Fibroblast of skin of right biceps (primary cell): Measurements from ENCODE around the gene HS1BP3.

ENCODE experiments used
- DNase-seq: peaks from one replicate; pipeline ENCODE4 v3.0.0-alpha.2; 2013

Gene HS1BP3

GRCh38 chr2:20626698-20627513, 24.0 kb downstream of the HS1BP3 start:
- DNase-seq = no peak

DNA sequence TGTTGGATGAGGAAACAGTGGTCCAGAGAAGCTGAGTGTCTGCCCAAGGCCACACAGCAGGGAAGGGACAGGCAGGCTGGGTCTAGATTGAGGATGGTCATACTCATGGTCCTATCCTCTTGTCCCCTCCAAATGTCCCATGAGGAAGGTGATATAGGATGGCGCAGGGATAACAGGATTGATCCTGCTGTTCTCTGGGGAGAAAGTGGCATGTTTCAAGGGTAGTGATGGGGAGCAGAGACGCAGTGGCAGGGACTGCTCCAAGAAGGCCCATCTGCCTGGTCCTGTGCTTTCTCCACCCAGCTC, 24.6 kb downstream of the HS1BP3 start:
- DNase-seq = no peak

DNA sequence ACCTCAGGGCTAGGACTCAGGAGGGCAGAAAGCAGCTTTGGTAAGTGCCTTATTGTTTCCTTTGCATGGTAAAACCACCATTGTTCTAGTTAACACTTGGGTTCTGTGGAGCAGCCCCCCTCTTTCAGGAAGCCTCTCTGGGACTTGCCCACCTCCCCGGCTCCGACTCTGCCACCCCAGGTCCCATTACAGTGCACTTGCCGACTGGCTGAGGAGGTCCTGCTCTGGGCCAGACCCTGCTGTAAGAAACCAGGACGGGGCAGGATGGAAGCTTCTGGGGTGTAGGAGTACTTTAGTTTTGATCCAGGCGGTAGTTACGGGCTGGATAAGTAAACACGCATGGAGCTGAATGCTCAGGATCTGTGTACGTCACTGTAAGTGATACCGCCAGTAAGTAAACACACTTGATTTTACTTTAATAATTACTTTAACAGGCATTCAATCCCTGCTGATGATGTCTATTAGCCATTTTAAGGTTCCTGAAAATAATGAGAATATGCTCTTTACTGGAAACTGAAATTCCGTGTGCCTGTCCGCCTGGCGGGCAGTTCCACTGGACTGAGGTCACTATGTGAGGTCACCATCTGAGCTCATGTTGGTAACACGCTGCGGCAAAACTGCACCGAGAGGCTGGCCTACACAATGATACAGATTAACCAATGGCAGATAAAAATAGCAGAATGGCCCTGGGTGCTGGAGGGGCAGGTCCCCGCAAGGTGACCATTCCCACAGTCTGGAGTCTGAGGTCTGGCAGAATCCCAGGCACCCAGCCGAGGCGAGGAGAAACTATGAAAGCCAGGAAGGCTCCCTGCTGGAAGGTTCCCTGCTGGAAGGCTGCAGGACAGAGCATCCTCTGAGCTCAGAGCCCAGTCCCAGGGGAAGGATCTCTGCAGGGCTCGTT, 25.2 kb downstream of the HS1BP3 start:
- DNase-seq = no peak

DNA sequence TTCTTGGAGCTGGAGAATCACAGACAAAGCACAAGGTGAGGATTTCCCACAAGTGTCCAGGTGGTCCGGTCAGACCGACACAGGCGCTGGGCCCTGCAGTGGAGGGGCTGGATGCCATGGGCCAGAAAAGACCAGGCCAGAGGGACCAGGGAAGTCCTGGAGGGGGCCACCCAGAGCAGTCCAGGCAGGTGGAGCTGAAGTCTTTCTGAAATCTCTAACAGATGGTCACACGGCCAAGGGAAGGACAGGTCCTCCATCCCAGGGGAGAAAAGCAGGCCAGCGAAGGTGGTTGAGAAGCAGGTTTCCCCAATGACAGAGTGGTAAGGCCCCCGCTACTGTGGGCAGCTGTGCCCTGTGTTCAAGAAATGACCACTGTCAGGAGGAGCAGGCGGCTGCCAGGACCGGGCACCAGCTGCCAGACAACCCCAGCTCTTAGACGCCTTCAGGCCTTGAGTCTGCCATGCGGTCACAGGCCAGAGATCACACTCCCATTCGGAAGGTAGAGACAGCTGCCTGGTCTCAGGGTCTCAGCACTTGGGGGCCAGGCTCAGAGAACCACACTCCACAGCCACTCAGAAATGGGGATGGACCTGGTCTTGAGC, 25.9 kb downstream of the HS1BP3 start:
- DNase-seq = no peak

DNA sequence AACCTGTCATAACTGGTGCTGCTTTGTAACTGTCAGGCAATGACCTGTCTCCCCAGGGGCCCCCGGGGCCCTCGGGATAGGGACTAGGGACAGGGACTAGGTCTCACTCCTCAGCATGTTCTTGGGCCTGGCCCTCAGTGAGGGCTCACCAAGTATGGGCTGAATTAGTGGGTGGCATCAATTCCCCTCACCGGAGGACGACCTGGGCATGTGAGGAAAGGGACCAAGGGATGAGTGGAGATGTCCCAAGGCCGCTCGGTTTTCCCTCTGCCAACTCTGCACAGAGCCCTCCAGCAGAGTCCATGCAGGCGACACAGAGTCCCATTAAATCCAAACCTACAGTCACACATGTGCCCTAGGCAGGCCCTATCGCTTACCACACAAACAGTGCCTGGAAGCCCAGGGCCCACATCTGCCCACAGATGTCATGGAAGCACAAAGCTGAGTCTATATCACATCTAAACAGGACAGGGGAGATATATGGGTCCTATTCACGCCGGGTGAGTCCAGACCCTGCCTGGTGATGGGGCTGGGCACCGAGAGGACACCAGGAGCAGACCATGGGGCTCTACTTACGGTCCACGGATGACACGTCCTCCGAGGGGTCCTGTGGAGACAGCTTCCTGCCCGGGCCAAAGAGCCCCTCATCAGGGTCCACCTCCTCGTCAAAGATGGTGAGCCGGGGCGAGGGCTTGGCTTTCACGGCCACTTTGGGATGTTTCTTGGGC, 26.6 kb downstream of the HS1BP3 start:
- no peak for DNase-seq

- DNase-seq = no peak
These were observed 27.1 kb downstream of the HS1BP3 start for GRCh38 chr2:20623741-20624155.

- no peak for DNase-seq
These were observed 27.7 kb downstream of the HS1BP3 start for GRCh38 chr2:20623241-20623640.

- no peak for DNase-seq
These were observed 28.2 kb downstream of the HS1BP3 start for GRCh38 chr2:20622731-20623130.

DNA sequence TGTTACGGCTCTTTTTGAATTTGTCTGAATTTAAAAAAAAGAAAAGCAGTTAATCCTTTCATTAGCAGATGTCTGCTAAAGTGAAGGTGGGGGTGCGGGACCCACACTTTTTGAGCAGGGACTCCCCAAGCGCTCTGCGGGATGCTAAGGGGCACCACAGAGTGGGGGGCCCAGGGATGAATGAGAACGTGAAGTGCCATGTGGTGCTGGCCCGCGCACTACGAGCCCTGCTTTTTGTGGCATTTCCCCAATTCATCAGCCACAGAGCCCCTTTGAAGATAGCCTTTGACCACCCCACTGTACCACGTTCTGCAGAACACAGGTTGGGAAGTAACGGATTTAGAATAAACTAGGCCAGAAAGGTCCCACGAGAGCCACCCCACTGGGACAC, 28.6 kb downstream of the HS1BP3 start:
- DNase-seq = no peak

GRCh38 chr2:20621366-20622295, 29.3 kb downstream of the HS1BP3 start:
- DNase-seq = no peak

DNA sequence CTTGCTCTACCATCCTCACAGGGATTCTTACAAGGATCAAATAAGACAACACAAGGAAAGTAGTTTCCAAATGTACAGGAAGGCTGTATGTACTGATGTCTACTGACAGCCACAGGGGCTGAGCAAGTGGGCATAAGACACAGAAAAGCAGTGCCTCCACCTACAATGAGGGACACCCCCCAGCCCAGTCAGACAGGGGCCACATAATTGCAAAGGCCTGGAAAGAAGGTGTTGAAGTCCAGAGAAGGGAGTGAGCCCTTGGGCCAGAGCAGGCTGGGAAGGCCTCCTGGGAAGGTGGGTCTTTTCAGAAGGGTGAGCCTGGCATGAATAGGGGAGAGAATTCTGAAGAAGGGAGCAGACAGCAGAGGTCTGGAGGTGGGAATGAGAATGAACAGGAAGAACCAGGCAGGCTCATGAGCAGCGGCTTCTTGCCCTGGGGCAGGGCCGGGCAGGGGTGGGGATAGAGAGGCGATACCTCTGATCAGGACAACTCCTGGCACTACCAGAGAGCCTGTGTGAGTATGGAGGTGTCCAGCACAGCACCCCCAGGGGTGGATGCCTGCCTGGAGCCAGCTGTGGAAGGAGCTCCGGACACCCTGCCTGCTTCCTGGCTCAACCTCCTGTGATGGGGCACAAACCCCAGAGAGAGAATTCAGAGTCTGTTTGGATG, 30.1 kb downstream of the HS1BP3 start:
- no peak for DNase-seq

- DNase-seq = no peak
These were observed 30.6 kb downstream of the HS1BP3 start for GRCh38 chr2:20620271-20620681.

- peak; percentile 48 for DNase-seq
These were observed 31.3 kb downstream of the HS1BP3 start for GRCh38 chr2:20619624-20620024.

DNA sequence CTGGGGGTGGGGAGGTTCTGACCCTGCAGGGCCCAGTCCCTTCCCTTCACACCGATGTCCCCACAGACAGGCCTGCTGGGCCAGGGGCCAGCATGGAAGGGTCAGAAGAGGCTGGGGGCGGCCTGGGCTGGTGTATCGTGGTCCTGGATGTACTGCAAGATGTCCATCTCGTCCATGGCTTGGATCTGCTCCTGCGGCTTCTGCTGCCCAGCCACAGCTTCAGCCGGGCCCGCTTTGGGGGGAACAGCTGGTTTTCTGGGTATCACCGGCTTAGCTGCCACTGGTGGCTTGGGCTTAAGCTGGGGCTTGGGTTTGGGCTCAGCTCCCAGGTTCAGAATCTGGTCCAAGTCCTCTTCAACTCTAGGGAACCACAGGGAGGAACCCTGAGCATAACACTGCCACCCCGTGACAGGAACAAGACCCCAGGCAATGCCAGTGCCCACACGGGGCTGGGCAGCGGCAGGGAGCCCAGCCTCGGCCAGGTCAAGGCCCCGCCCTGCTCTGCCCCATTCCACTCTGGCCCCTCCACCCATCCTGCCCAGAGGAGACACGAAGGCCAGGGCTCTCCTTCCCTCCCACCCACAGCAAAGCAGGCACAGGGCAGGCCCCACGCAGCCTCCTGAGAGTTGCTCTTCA, 31.9 kb downstream of the HS1BP3 start:
- DNase-seq = no peak

- no peak for DNase-seq
These were observed 32.4 kb downstream of the HS1BP3 start for GRCh38 chr2:20618468-20618885.

GRCh38 chr2:20617892-20618467, 32.9 kb downstream of the HS1BP3 start:
- DNase-seq = peak; percentile 95

- DNase-seq = no peak
These were observed 33.8 kb downstream of the HS1BP3 start for GRCh38 chr2:20617081-20617575.

DNA sequence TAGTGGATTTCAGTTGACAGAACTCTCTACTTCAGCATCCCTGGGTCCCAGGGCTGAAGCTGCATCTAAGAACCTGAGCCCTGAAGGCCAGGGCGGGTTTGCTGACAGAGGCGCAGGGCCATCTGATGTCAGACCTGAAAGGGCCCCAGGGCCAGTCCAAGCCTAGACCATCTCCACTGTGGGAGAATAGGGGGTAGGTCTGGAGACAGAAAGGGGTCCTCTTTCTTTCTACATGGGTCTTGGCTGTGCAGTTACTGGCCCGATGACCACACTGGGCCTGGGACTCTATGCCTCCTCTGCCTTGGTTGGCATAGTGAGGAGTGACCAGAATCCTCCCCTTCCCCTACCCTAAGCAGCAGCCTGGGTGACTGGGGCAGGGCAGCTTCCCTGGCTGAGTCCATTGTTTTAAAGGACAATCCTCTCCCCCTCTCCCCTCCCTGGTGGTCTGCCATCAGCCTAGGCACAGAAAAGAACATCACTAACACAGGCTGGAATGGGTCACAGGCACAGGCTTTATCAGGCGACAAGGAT, 34.5 kb downstream of the HS1BP3 start:
- no peak for DNase-seq

GRCh38 chr2:20615466-20616241, 35.2 kb downstream of the HS1BP3 start:
- DNase-seq = no peak
